Measurements from ENCODE around the gene CAMK1G.

CAMK1G gene

DNA sequence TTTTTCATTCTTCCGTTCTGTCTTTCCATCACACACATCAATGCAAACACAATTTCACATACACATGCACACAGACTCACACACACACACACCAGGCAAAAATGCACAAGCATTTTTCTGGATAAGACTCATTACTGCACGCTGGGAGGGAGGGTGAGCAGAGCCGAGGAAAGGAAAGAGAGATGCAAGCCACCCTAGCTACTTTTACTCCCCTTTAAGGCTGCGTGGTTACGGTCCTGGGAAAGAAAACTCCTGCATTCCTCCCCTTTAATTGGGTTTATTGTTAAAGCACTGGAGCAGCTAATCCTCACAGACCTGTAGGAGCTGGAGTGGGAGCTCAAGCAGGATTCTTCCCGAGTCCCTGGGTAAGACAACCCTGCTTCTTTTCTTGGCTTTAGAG is at the start of gene CAMK1G:
Gene CAMK1G (plus strand): TSS at position 307 of the 400 bp plus-strand sequence. CDS start 11,270 bp downstream, outside the sequence.
- DNase-seq (ENCODE audit: low read depth), result no peak

DNA sequence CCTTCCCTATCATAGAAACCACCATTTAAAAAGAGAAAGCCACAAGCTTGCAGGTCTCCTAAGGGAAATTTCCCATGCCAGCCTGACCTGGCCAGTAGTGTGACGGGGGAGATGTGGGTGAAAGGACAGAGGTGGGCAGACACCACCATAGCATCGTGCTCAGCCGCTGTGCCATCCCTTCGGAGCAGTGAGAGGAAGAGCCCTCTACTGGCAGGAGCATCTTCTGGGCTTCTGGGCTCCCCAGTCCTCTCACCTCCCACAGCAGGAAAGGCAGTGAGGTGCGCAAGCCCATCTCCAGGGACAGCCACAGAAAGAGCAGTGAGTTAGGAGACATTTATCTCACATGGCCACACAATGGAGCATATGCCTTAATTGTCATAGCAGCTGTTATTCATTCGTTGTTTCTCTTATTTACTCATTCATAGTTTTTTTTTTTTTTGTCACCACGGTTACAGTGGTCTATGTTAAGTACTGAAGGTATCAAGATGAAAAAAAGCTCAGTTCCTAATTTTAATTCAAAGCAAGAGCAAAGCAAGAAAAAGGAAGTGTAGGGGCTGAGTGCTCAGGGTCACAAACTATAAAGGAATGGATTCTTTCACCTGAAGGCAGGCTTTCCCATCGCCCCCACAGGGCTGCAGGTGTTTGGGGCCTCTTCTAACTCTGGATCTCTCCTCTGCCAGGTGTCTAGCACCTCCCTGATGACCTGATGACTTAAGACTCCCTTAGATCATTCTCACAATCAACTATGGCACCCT is 48.8 kb upstream of the CAMK1G start:
- no peak for DNase-seq (ENCODE audit: low read depth)

DNA sequence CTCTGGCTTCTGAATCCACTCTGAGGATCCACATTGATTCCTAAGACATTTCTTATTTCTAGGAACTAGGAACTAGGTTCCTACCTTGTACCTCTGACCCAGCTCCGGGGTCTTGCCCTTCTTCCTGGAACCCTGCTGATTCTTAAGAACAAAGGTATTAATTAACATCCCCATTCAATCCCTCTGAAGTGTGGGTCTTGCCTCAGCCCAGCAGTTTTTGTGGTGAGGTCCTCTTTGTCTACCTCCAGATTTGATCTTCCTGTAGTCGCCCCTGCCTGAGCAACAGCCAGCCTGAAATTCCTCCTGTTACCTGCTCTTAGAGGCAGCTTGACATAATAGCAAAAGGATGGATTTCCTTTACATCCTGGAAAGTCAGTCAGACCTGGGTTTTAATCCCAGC is 46.7 kb upstream of the CAMK1G start:
- no peak for DNase-seq (ENCODE audit: low read depth)

DNA sequence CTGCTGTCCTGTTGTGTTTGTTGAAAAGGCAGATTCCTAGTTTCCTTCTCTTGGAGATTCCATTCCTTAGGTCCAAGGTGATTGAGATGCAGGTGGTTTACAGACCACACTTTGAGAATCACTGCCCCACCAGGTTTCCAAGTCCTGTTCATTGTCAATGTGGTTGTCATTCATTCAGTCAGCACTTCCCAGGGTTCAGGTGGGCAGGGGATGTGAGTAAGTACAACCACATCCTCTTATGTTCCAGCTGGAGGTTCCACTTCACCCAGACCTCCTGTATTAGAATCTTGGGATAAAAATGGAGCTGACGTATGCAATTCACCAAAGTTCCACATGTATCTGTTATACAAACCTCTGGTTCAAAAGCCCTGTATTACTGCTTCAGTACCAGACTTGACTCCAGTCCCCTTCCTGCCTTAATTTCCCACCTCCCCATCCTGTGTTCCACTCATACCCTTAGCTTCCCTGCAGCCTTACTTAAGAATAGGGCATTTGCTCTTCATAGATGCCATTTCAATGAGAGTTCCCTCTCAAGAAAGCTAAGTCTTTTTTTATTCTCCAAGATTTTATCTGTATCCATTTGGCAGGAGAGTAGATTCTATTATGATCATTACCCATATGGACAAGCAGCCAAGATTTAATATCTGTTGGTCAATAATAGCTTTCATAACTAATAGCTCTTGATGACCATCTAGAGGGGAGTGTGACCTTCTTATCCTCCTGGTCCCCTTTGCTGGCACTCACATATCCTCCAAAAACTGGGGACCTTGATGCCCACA is 46.0 kb upstream of the CAMK1G start:
- no peak for DNase-seq (ENCODE audit: low read depth)

DNA sequence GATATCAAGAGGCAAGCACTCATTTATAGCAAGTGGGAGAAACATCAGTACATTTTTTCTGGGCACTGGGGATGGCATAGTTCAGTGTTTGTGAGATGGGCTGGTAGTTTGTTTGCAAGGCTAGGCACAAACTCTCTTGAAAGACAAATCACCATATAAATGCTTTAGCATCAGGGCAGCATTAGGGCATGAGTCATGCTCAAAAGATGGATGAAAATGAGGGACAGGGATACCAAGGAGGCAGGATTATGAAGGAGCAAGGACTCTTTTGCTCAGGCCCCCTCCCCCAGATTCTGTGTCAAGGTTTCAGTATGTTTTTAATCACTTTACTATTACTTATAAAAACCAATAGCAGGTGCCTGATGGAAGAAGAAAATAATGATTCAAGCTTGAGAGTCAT is 43.9 kb upstream of the CAMK1G start:
- no peak for DNase-seq (ENCODE audit: low read depth)

GRCh38 chr1:209542585-209542984 is 40.9 kb upstream of the CAMK1G start:
- no peak for DNase-seq (ENCODE audit: low read depth)

GRCh38 chr1:209544098-209544497 is 39.4 kb upstream of the CAMK1G start:
- DNase-seq (ENCODE audit: low read depth), result no peak

GRCh38 chr1:209545423-209545822 is 38.1 kb upstream of the CAMK1G start:
- no peak for DNase-seq (ENCODE audit: low read depth)

DNA sequence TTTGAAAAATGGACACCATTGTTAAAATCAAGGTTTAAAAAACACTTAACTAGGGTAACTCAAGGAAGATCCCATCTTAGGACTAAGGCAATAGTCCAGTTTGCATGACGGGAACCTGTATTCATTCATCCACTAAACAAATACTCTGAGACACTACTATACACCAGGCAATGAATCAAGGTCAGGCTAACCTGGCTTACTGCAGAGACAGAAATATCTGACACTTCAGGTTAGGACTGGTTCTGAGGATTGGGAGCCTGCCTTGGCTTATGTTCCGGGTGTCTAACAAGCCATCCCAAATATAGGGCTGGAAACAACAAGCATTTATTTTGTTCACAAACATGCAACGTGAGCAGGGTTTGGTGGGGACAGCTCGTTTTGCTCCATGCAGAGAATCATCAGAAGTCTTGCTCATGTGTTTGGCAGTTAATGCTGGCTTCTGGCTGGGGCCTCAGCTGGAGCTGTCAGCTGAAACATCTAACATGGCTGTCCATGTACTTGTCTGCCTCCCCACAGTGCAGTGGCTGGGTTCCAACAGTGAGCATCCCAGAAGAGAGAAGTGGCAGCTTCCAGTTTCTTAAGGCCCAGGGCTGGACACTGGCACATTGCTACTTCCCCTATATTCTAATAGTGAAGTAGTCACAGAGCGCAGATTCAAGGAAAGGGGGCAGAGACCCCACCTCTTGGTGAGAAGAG is 37.0 kb upstream of the CAMK1G start:
- no peak for DNase-seq (ENCODE audit: low read depth)

DNA sequence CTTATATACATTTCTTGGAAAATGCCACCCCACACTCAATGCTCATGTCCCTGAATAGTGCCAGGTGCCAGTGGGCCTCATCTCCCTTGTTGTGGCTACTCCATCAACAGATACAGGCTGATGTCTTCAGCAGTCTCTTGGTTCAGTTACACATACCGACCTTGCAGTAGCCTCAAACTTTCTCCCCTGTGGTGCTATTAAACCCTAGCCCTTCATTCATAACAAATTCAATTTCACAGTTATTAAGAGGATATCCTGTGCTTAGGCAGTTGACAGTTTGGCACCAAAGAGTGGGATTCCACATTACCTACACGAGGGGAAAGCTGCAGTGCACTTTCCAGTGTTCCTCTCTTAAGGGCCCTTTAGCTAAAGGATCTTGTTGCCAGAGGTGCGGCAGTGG is 35.9 kb upstream of the CAMK1G start:
- DNase-seq (ENCODE audit: low read depth), result no peak

GRCh38 chr1:209549443-209550205 is 33.9 kb upstream of the CAMK1G start:
- no peak for DNase-seq (ENCODE audit: low read depth)

DNA sequence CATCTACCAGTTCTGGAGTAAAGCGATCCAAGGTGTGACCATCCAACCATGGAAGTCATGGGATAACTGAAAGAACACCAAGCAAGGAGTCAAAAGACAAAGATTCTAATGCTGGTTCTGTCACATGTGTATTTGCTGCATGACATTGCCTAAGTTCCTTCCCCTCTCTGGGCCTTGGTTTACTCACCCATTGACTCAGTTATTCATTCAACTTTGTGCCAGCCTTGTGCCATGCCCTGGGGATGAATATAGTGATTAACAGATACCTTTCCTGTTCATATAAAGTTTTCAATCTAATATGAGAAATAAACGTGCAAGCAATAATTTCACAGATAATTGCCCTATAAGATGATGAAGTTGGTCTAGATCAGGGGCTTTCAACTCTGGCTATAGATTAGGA is 33.0 kb upstream of the CAMK1G start:
- DNase-seq (ENCODE audit: low read depth), result no peak

DNA sequence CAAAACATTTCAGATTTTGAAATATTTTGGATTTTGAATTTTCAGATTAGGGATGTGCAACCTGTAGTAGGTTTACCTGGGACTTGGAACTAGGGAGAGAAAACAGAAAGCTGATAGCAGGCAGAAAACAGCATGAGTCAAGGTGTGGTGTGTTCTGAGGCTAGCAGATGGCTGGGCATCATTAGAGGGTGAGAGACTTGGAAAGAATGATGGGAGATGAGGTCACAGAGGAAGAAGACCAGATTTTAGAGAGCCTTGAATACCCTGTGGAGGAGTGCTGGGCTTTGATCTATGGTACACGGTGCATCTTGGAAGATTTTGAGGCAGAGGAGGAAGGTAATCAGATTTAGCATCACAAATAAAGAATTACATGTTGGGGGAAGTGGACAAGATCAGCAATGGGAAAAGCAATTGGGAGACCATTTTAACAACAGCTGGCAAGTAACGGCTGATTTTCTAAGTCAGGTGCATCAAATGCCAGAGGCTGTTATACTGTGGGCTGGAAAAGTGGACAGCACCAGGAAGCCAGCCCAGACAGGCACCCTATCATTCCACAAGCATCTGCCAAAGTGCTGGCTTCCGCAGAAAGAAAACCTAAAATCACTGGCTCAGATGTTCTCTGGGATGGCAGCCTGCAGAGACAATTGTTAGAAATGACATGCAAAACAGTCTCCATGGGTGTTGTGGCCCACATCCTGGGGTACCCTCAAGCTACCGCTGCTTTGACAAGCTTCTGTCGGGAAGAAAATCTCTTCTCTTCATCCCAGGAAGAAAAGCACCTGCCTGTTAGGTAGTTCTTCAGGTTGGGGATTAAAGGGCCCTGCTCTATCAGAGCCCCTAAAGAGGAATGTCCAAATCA is 30.9 kb upstream of the CAMK1G start:
- no peak for DNase-seq (ENCODE audit: low read depth)

- no peak for DNase-seq (ENCODE audit: low read depth)
These were observed 28.5 kb upstream of the CAMK1G start for GRCh38 chr1:209554761-209555611.

- DNase-seq (ENCODE audit: low read depth), result no peak
These were observed 27.3 kb upstream of the CAMK1G start for GRCh38 chr1:209556162-209556690.

GRCh38 chr1:209557221-209557620 is 26.3 kb upstream of the CAMK1G start:
- no peak for DNase-seq (ENCODE audit: low read depth)

GRCh38 chr1:209560529-209560928 is 23.0 kb upstream of the CAMK1G start:
- DNase-seq (ENCODE audit: low read depth), result no peak

DNA sequence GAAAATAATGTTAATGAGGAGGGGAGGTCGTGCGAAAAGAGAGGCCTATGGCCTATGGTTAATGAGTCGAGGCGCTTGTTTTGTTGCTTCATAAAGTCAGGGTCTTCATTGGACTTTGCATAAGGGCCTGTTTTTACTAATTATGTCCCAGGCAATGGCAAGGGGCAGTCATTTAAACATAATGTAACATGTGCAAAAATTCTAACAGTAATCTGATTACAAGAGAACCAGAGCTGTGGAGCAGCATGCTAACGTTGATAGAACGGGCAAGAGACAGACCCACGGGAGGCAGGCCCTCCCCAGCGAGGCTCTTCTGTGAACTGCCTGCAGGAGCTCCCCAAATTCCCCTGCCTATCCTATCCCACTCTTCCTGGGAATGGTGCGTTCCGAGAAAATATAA is 22.6 kb upstream of the CAMK1G start:
- no peak for DNase-seq (ENCODE audit: low read depth)

DNA sequence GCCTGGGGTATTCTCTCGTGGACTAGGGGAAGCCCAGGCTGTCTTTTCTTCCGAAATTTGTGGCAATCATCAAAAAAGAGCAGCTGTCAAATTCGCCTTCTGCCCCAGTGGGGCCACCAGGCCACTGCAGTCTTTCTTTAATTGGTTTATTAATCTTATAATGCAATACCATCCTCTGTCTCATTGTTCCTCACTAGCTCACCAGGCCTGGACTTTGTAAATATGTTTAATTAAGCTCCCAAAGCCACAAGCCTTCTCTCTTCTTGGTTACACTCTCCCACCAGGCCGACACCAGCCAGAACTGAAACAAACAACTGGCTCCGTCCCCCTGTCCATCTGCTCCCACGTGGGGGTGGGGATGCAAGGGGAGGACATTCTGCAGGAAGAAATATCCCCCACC is 22.0 kb upstream of the CAMK1G start:
- no peak for DNase-seq (ENCODE audit: low read depth)

GRCh38 chr1:209564849-209565248 is 18.7 kb upstream of the CAMK1G start:
- no peak for DNase-seq (ENCODE audit: low read depth)
